ENCODE data around the gene BRD3. TPM values are rescaled to one million over a fixed set of nuclear protein-coding genes. Genes with fewer than 3 reads are reported as not detected.

Gene BRD3
- total RNA-seq, 1 donor from 2014 or later, result 35.5 TPM

GRCh38 chr9:133993635-133994253 lies 74.1 kb downstream of the BRD3 start:
- no peaks in the 10 kb centered on the region for H3K9me3 ChIP-seq
- no peak for TF ChIP-seq CTCF (IDR thresholded peaks at IDR 0.05)
- H3K27ac ChIP-seq, result peak overlapping the region; percentile 90
- intact Hi-C loops (cut with DNase I), result loop anchor here (5.0 kb wide), 1 partner anchor 201 kb away; no protein-coding TSS in a partner anchor
- ATAC-seq, result no peak
- no peaks in the 10 kb centered on the region for H3K36me3 ChIP-seq
- no peaks in the 10 kb centered on the region for H3K27me3 ChIP-seq (ENCODE audit: low read depth)
- DNase-seq, result no peak
- H3K4me1 ChIP-seq, result peaks cover 29% of the 10 kb centered on the region
- peak overlapping the region; percentile 75 for H3K4me3 ChIP-seq

DNA sequence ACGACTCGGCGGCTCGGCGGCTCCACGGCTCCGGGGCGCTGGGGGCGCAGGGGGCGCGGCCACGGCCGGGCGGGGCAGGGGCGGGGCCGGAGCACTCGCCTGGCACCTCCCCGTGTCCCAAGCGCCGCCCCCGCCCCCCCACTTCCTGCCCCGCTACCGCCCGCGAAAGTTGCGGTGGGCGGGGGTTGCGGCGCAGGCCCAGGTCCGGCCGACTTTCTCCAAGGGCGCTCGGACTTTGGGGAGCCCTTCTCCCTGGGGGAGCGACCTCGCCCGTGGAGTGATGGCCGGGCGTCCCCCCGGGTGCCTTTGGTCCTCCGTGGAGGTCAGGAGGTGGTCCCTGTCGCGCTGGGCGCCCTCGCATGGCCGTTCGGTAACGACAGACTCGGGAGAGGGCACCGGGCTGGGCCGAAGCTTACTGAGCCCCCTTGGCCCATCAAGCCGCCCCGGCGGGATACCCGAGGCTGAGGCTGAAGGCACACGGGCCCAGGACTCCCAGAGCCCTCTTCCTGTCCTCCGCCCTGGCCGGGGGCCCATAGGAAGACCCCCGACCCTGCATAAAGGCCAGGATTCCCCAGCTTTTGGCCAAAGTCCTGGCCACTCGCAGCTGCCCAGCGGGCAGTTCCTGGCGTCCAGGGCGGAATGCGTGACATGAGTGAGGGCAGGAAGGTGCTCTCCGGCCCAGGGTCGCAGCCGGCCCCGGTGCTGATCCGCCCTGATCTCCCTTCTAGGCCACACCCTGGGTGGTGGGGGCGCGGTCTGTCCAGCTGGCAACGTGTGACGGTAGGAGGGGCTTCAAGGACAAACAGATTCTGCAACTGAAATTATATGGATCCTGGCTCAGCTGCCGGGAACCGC lies 74.8 kb downstream of the BRD3 start:
- ATAC-seq, result peak; percentile 88 to 89
- Histone ChIP-seq H3K9me3 (no peaks in the 10 kb centered on the region), H3K4me1 (peaks cover 29% of the 10 kb centered on the region), H3K4me3 (peak overlapping the region; percentile 75), H3K27ac (peak overlapping the region; percentile 90), H3K36me3 (no peaks in the 10 kb centered on the region), H3K27me3 (ENCODE audit: low read depth) (no peaks in the 10 kb centered on the region)
- peak; percentile 84 for DNase-seq
- peak; percentile 44 for TF ChIP-seq CTCF (IDR thresholded peaks at IDR 0.05)
- intact Hi-C loops (cut with DNase I), result loop anchor here (5.0 kb wide), 1 partner anchor 201 kb away; no protein-coding TSS in a partner anchor

DNA sequence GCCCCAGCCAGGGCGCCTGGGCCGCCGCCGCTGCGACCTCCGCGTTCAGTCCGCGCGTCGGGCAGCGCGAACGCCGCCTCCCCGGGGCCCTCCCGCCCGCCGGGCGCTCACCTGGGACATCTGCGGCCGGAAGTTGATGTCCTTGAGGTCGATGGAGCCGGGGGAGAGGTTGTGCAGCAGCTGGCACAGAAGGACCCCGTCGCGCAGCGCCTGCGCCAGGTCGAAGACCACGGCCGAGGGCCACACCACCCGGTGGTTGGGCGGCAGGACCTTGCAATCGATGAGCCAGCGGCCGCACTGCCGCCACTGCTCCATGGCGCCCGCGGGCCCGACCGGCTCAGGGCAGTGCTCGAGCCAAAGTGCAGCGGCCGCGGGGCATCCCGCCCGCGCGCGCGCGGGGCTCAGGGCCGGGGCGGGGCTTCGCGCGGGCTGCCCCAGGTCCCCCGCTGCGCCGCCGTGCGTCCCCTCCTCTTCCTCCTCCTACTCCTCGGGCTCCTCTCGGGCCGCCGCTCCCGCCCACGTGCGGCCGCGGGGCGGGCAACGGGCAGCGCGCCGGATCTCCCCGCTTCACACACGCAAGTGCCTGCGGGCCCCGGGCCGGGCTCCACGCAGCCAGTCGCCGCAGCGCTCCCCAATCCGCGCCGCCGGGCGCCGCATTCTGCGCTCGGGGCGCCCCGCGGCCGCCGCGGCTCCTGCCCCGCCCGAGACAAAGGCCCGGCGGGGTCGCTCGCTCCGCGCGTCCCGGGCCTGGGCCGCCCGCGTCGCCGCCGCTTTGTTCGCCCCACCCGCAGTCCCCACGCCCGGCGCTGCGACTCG lies 75.7 kb downstream of the BRD3 start, which contains the start of gene VAV2:
VAV2 (minus strand) TSS at position 361 of the 816 bp plus-strand sequence; CDS start at position 315, 46 bp downstream.
- TF ChIP-seq CTCF (IDR thresholded peaks at IDR 0.05), result no peak
- H3K4me1 ChIP-seq, result peaks cover 29% of the 10 kb centered on the region
- no peaks in the 10 kb centered on the region for H3K27me3 ChIP-seq (ENCODE audit: low read depth)
- H3K27ac ChIP-seq, result peak within 1 kb of the TSS; percentile 90
- intact Hi-C loops (cut with DNase I), result loop anchor here (5.0 kb wide), 1 partner anchor 200 kb away; no protein-coding TSS in a partner anchor
- H3K36me3 ChIP-seq, result no peaks in the 10 kb centered on the region
- ATAC-seq (peak; percentile 51 to 52), DNase-seq (peak; percentile 83)
- H3K4me3 ChIP-seq, result peak within 1 kb of the TSS; percentile 75
- no peaks in the 10 kb centered on the region for H3K9me3 ChIP-seq

GRCh38 chr9:133991214-133991921 lies 76.5 kb downstream of the BRD3 start:
- H3K36me3 ChIP-seq, result no peaks in the 10 kb centered on the region
- H3K4me3 ChIP-seq, result peak overlapping the region; percentile 75
- H3K9me3 ChIP-seq, result no peaks in the 10 kb centered on the region
- intact Hi-C loops (cut with DNase I), result loop anchor here (5.0 kb wide), 1 partner anchor 199 kb away; no protein-coding TSS in a partner anchor
- H3K4me1 ChIP-seq, result peaks cover 29% of the 10 kb centered on the region
- H3K27ac ChIP-seq, result peak overlapping the region; percentile 90
- DNase-seq (peak; percentile 51), ATAC-seq (no peak)
- no peak for TF ChIP-seq CTCF (IDR thresholded peaks at IDR 0.05)
- H3K27me3 ChIP-seq (ENCODE audit: low read depth), result no peaks in the 10 kb centered on the region
